Measurements from ENCODE around the gene CRACDL.

Gene CRACDL

GRCh38 chr2:98874186-98874689, 61.8 kb downstream of the CRACDL start:
- no peak overlapping the region for H3K4me3 ChIP-seq (ENCODE audit: insufficient read depth, low read depth, low read length)
- H3K27ac ChIP-seq (ENCODE audit: insufficient read depth, low read depth, low read length, poor library complexity, severe bottlenecking) = no peak overlapping the region
- H3K27me3 ChIP-seq (ENCODE audit: control insufficient read depth, insufficient read depth, low read length, poor library complexity, severe bottlenecking) = no peaks in the 10 kb centered on the region
- H3K4me1 ChIP-seq (ENCODE audit: control insufficient read depth, insufficient read depth, low read length) = no peaks in the 10 kb centered on the region
- H3K9me3 ChIP-seq (ENCODE audit: control insufficient read depth, low read length) = no peaks in the 10 kb centered on the region
- 95% methylated on average over 11 of the region's 11 CpGs for WGBS, 2 experiments
- no peaks in the 10 kb centered on the region for H3K36me3 ChIP-seq (ENCODE audit: control insufficient read depth, insufficient read depth, low read length)

DNA sequence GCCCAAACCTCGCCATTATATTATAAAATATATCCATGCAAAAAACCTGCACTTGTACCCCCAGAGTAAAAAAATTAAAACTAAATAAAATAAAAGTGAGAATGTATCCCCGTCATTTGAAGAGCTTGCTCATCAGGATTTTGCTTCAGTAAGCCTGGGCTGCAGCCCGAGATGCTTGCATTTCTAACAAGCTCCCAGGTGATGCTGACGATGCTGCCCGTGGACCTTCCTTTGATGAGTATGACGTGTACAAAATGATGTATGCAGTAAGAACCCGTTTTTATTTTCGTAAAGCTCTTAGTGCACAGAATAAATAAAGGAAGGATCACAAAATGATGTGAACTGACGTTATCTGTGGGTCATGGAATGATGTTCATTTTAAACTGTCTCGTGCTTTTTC, 63.5 kb downstream of the CRACDL start:
- Histone ChIP-seq H3K9me3 (ENCODE audit: control insufficient read depth, low read length) (no peaks in the 10 kb centered on the region), H3K27ac (ENCODE audit: insufficient read depth, low read depth, low read length, poor library complexity, severe bottlenecking) (no peak overlapping the region), H3K4me3 (ENCODE audit: insufficient read depth, low read depth, low read length) (no peak overlapping the region), H3K4me1 (ENCODE audit: control insufficient read depth, insufficient read depth, low read length) (no peaks in the 10 kb centered on the region), H3K36me3 (ENCODE audit: control insufficient read depth, insufficient read depth, low read length) (no peaks in the 10 kb centered on the region), H3K27me3 (ENCODE audit: control insufficient read depth, insufficient read depth, low read length, poor library complexity, severe bottlenecking) (no peaks in the 10 kb centered on the region)
- 94 to 96% methylated on average over 9 of the region's 10 CpGs for WGBS, 2 experiments

DNA sequence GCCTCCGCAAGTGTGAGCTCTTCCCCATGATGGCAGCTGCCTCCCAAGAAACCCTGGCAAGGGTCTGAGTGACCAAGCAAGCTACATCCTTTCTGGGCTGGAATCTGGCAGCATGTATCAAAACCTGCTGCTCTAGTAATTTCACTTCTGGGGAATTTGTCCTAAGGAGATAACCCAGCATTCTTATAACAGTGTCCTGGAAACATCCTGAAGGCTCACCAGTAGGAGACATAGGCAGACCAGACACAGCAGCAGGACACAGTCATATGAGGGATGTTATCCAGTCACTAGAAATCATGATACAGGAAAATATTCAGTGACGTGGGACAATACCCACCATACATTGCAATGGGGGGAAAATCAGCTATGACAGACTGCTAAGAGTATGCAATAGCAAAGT, 64.5 kb downstream of the CRACDL start:
- no peaks in the 10 kb centered on the region for H3K36me3 ChIP-seq (ENCODE audit: control insufficient read depth, insufficient read depth, low read length)
- WGBS, 2 experiments = 95 to 96% methylated on average over 2 of the region's 2 CpGs
- H3K4me3 ChIP-seq (ENCODE audit: insufficient read depth, low read depth, low read length) = no peak overlapping the region
- no peak overlapping the region for H3K27ac ChIP-seq (ENCODE audit: insufficient read depth, low read depth, low read length, poor library complexity, severe bottlenecking)
- no peaks in the 10 kb centered on the region for H3K9me3 ChIP-seq (ENCODE audit: control insufficient read depth, low read length)
- H3K4me1 ChIP-seq (ENCODE audit: control insufficient read depth, insufficient read depth, low read length) = no peaks in the 10 kb centered on the region
- no peaks in the 10 kb centered on the region for H3K27me3 ChIP-seq (ENCODE audit: control insufficient read depth, insufficient read depth, low read length, poor library complexity, severe bottlenecking)

- no peaks in the 10 kb centered on the region for H3K9me3 ChIP-seq (ENCODE audit: control insufficient read depth, low read length)
- H3K4me3 ChIP-seq (ENCODE audit: insufficient read depth, low read depth, low read length) = no peak overlapping the region
- no peaks in the 10 kb centered on the region for H3K36me3 ChIP-seq (ENCODE audit: control insufficient read depth, insufficient read depth, low read length)
- no peak overlapping the region for H3K27ac ChIP-seq (ENCODE audit: insufficient read depth, low read depth, low read length, poor library complexity, severe bottlenecking)
- WGBS, 2 experiments = 91% methylated on average over 15 of the region's 15 CpGs
- no peaks in the 10 kb centered on the region for H3K27me3 ChIP-seq (ENCODE audit: control insufficient read depth, insufficient read depth, low read length, poor library complexity, severe bottlenecking)
- no peaks in the 10 kb centered on the region for H3K4me1 ChIP-seq (ENCODE audit: control insufficient read depth, insufficient read depth, low read length)
Measured at GRCh38 chr2:98870516-98871158, 65.4 kb downstream of the CRACDL start.

DNA sequence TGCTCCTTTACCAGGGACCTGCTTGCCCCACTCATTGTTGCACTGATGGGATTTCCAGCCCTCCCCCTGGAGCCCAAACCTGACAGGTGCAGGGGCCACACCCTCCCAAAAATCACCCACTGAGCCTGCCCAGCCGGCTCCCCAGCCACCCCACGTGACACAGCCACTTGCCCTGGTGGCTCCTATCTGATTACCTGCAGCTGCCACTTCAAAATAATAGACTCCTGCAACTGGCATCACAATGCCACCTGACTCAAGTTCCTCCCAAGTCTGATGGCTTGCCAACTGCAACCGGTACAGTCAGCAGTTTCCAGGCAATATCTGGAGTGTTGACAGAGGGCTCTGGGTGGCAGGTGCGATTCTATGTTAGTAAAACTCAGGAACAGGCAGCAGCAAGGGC, 66.2 kb downstream of the CRACDL start:
- Histone ChIP-seq H3K9me3 (ENCODE audit: control insufficient read depth, low read length) (no peaks in the 10 kb centered on the region), H3K4me1 (ENCODE audit: control insufficient read depth, insufficient read depth, low read length) (no peaks in the 10 kb centered on the region), H3K27me3 (ENCODE audit: control insufficient read depth, insufficient read depth, low read length, poor library complexity, severe bottlenecking) (no peaks in the 10 kb centered on the region), H3K27ac (ENCODE audit: insufficient read depth, low read depth, low read length, poor library complexity, severe bottlenecking) (no peak overlapping the region), H3K4me3 (ENCODE audit: insufficient read depth, low read depth, low read length) (no peak overlapping the region), H3K36me3 (ENCODE audit: control insufficient read depth, insufficient read depth, low read length) (no peaks in the 10 kb centered on the region)
- WGBS, 2 experiments = 82 to 85% methylated on average over 4 of the region's 4 CpGs

GRCh38 chr2:98869272-98869641, 66.8 kb downstream of the CRACDL start:
- Histone ChIP-seq H3K27me3 (ENCODE audit: control insufficient read depth, insufficient read depth, low read length, poor library complexity, severe bottlenecking) (no peaks in the 10 kb centered on the region), H3K36me3 (ENCODE audit: control insufficient read depth, insufficient read depth, low read length) (no peaks in the 10 kb centered on the region), H3K27ac (ENCODE audit: insufficient read depth, low read depth, low read length, poor library complexity, severe bottlenecking) (no peak overlapping the region), H3K9me3 (ENCODE audit: control insufficient read depth, low read length) (no peaks in the 10 kb centered on the region), H3K4me3 (ENCODE audit: insufficient read depth, low read depth, low read length) (no peak overlapping the region), H3K4me1 (ENCODE audit: control insufficient read depth, insufficient read depth, low read length) (no peaks in the 10 kb centered on the region)
- WGBS, 2 experiments = 79 to 88% methylated on average over 10 of the region's 10 CpGs

GRCh38 chr2:98868548-98869271, 67.3 kb downstream of the CRACDL start:
- Histone ChIP-seq H3K9me3 (ENCODE audit: control insufficient read depth, low read length) (no peaks in the 10 kb centered on the region), H3K4me1 (ENCODE audit: control insufficient read depth, insufficient read depth, low read length) (no peaks in the 10 kb centered on the region), H3K27ac (ENCODE audit: insufficient read depth, low read depth, low read length, poor library complexity, severe bottlenecking) (no peak overlapping the region), H3K4me3 (ENCODE audit: insufficient read depth, low read depth, low read length) (no peak overlapping the region), H3K36me3 (ENCODE audit: control insufficient read depth, insufficient read depth, low read length) (no peaks in the 10 kb centered on the region), H3K27me3 (ENCODE audit: control insufficient read depth, insufficient read depth, low read length, poor library complexity, severe bottlenecking) (no peaks in the 10 kb centered on the region)
- 82 to 85% methylated on average over 9 to 10 of the region's 10 CpGs for WGBS, 2 experiments

- Histone ChIP-seq H3K9me3 (ENCODE audit: control insufficient read depth, low read length) (no peaks in the 10 kb centered on the region), H3K36me3 (ENCODE audit: control insufficient read depth, insufficient read depth, low read length) (no peaks in the 10 kb centered on the region), H3K27me3 (ENCODE audit: control insufficient read depth, insufficient read depth, low read length, poor library complexity, severe bottlenecking) (no peaks in the 10 kb centered on the region), H3K4me3 (ENCODE audit: insufficient read depth, low read depth, low read length) (no peak overlapping the region), H3K4me1 (ENCODE audit: control insufficient read depth, insufficient read depth, low read length) (no peaks in the 10 kb centered on the region), H3K27ac (ENCODE audit: insufficient read depth, low read depth, low read length, poor library complexity, severe bottlenecking) (no peak overlapping the region)
- 93 to 95% methylated on average over 6 of the region's 7 CpGs for WGBS, 2 experiments
Measured at GRCh38 chr2:98867539-98868309, 68.3 kb downstream of the CRACDL start.

DNA sequence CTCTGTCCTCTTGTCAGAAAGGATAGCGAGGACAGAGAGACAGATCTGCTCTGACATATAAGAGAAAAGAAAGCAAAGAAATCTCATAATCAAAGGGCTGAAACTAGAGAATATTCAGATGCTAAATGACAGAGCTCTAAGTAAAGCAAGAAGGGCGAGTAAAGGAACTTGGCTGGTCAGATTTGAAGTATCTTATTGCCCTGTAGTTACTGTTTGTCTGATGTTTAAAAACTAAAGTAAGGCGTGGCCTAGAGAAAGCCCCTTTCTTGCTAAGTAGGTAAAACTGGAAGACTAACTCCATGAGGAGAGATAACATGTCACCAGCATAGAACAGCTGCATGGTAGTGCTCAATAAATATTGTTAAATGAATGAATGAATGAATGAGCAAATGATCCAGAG, 70.0 kb downstream of the CRACDL start:
- H3K4me3 ChIP-seq (ENCODE audit: insufficient read depth, low read depth, low read length) = no peak overlapping the region
- 87 to 94% methylated on average over 3 of the region's 3 CpGs for WGBS, 2 experiments
- H3K36me3 ChIP-seq (ENCODE audit: control insufficient read depth, insufficient read depth, low read length) = no peaks in the 10 kb centered on the region
- no peaks in the 10 kb centered on the region for H3K27me3 ChIP-seq (ENCODE audit: control insufficient read depth, insufficient read depth, low read length, poor library complexity, severe bottlenecking)
- H3K27ac ChIP-seq (ENCODE audit: insufficient read depth, low read depth, low read length, poor library complexity, severe bottlenecking) = no peak overlapping the region
- no peaks in the 10 kb centered on the region for H3K9me3 ChIP-seq (ENCODE audit: control insufficient read depth, low read length)
- H3K4me1 ChIP-seq (ENCODE audit: control insufficient read depth, insufficient read depth, low read length) = no peaks in the 10 kb centered on the region

DNA sequence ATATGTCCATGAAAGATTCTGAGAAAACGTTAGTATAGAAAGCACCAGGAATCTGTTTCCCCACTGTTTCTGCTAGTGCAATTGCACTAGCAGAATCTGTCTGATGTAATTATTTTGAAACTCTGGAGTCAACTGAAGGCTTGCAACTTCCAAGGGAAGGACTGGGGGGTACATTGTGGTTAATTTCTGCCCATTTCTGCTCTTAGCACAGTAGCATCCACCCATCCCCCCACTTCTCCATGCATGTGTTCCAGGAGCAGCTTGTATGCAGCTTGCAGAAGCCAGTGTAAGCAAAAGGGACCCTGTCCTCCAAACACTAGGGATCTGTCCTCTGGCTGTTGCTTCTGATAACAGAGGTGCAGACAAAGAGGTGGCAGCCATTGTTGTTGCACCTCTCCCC, 74.4 kb downstream of the CRACDL start:
- H3K4me3 ChIP-seq (ENCODE audit: insufficient read depth, low read depth, low read length) = no peak overlapping the region
- no peaks in the 10 kb centered on the region for H3K9me3 ChIP-seq (ENCODE audit: control insufficient read depth, low read length)
- 86% methylated on average over 1 of the region's 1 CpG for WGBS, 2 experiments

More for the DNA sequence above, 74.4 kb downstream of the CRACDL start:
- Histone ChIP-seq H3K27ac (ENCODE audit: insufficient read depth, low read depth, low read length, poor library complexity, severe bottlenecking) (no peak overlapping the region), H3K27me3 (ENCODE audit: control insufficient read depth, insufficient read depth, low read length, poor library complexity, severe bottlenecking) (no peaks in the 10 kb centered on the region), H3K4me1 (ENCODE audit: control insufficient read depth, insufficient read depth, low read length) (no peaks in the 10 kb centered on the region), H3K36me3 (ENCODE audit: control insufficient read depth, insufficient read depth, low read length) (no peaks in the 10 kb centered on the region)
